ENCODE results near the gene LYPD4.
"Not testable (repeated sequence)": the region's sequence is repeated elsewhere in the genome, so short reads cannot be mapped to it uniquely, and the experiment has no call there.

LYPD4 gene

GRCh38 chr19:41844601-41845000 lies at the start of gene LYPD4:
Gene LYPD4, minus strand, starts transcription at chr19:41844683. Its CDS starts 5,398 bp downstream, at chr19:41839285.
- DNase-seq (ENCODE audit: low read depth): no peak

GRCh38 chr19:41893899-41894298 lies 49.4 kb upstream of the LYPD4 start:
- DNase-seq (ENCODE audit: low read depth): no peak

GRCh38 chr19:41892173-41892902 lies 47.9 kb upstream of the LYPD4 start:
- DNase-seq (ENCODE audit: low read depth): no peak

- no peak for DNase-seq (ENCODE audit: low read depth)
These were observed 46.5 kb upstream of the LYPD4 start for GRCh38 chr19:41890936-41891335.

GRCh38 chr19:41889896-41890295 lies 45.4 kb upstream of the LYPD4 start:
- DNase-seq (ENCODE audit: low read depth): no peak

GRCh38 chr19:41888926-41889325 lies 44.4 kb upstream of the LYPD4 start:
- no peak for DNase-seq (ENCODE audit: low read depth)

GRCh38 chr19:41887711-41888382 lies 43.4 kb upstream of the LYPD4 start:
- DNase-seq (ENCODE audit: low read depth): peak; percentile 84

- peak; percentile 56 for DNase-seq (ENCODE audit: low read depth)
These were observed 42.6 kb upstream of the LYPD4 start for GRCh38 chr19:41886761-41887710.

- peak; percentile 81 for DNase-seq (ENCODE audit: low read depth)
These were observed 39.6 kb upstream of the LYPD4 start for GRCh38 chr19:41883821-41884733.

GRCh38 chr19:41883463-41883820 lies 39.0 kb upstream of the LYPD4 start:
- DNase-seq (ENCODE audit: low read depth): no peak

- DNase-seq (ENCODE audit: low read depth): peak; percentile 46
These were observed 38.3 kb upstream of the LYPD4 start, which contains the start of gene ARHGEF1 for GRCh38 chr19:41882568-41883462. Gene ARHGEF1, plus strand, starts transcription at chr19:41883184. Its CDS starts 4,899 bp downstream, at chr19:41888083.

GRCh38 chr19:41880329-41880708 lies 35.8 kb upstream of the LYPD4 start:
- DNase-seq (ENCODE audit: low read depth): no peak

- no peak for DNase-seq (ENCODE audit: low read depth)
These were observed 35.3 kb upstream of the LYPD4 start for GRCh38 chr19:41879670-41880328.

GRCh38 chr19:41879080-41879479 lies 34.6 kb upstream of the LYPD4 start:
- DNase-seq (ENCODE audit: low read depth): no peak

GRCh38 chr19:41877916-41878905 lies 33.7 kb upstream of the LYPD4 start:
- no peak for DNase-seq (ENCODE audit: low read depth)

GRCh38 chr19:41876847-41877832 lies 32.7 kb upstream of the LYPD4 start, which contains the start of gene CD79A:
Gene CD79A, plus strand, starts transcription at chr19:41877279. Its CDS starts 26 bp downstream, at chr19:41877305.
- no peak for DNase-seq (ENCODE audit: low read depth)

- not testable (repeated sequence) for DNase-seq (ENCODE audit: low read depth)
These were observed 31.5 kb upstream of the LYPD4 start for GRCh38 chr19:41875973-41876372.
